ENCODE data around the gene PFDN5. TPM values are rescaled to one million over a fixed set of nuclear protein-coding genes. Genes with fewer than 3 reads are reported as not detected.

PFDN5 gene
- total RNA-seq, 1 donor from 2014 or later, result 344 TPM

- Mint-ChIP-seq H3K27me3 (ENCODE audit: insufficient read depth) (no peaks in the 10 kb centered on the region), H3K9me3 (no peaks in the 10 kb centered on the region), H3K4me1 (ENCODE audit: low read depth) (peaks cover 43% of the 10 kb centered on the region), H3K36me3 (ENCODE audit: low read depth) (peaks cover 11% of the 10 kb centered on the region), H3K4me3 (peak within 1 kb of the TSS; percentile 90), H3K27ac (peak within 1 kb of the TSS; percentile 88)
- intact Hi-C loops (cut with micrococcal nuclease), result loop anchor here (1.0 to 2.0 kb wide), 13 partner anchors 16 to 262 kb away; partner anchors contain the start of genes AAAS, CSAD, EIF4B and MYG1
- peak; percentile 81 for DNase-seq (ENCODE audit: low spot score)
Observed at GRCh38 chr12:53267999-53268629, 27.2 kb upstream of the PFDN5 start, which contains the start of gene ESPL1. TSS of gene ESPL1 (plus strand) at chr12:53268299. CDS start at chr12:53268767, 468 bp downstream.

GRCh38 chr12:53268630-53269562, 26.4 kb upstream of the PFDN5 start:
- DNase-seq (ENCODE audit: low spot score), result no peak
- Mint-ChIP-seq H3K36me3 (ENCODE audit: low read depth) (peaks cover 11% of the 10 kb centered on the region), H3K4me1 (ENCODE audit: low read depth) (peaks cover 43% of the 10 kb centered on the region), H3K4me3 (peak overlapping the region; percentile 90), H3K27ac (peak overlapping the region; percentile 88), H3K9me3 (no peaks in the 10 kb centered on the region), H3K27me3 (ENCODE audit: insufficient read depth) (no peaks in the 10 kb centered on the region)
- intact Hi-C loops (cut with micrococcal nuclease), result loop anchor here (1.0 to 2.0 kb wide), 13 partner anchors 17 to 263 kb away; partner anchors contain the start of genes AAAS, CSAD, EIF4B and MYG1

GRCh38 chr12:53274445-53274844, 20.9 kb upstream of the PFDN5 start:
- H3K4me1 Mint-ChIP-seq (ENCODE audit: low read depth), result peaks cover 24% of the 10 kb centered on the region
- H3K4me3 Mint-ChIP-seq, result no peak overlapping the region
- no peak overlapping the region for H3K27ac Mint-ChIP-seq
- no peaks in the 10 kb centered on the region for H3K27me3 Mint-ChIP-seq (ENCODE audit: insufficient read depth)
- H3K9me3 Mint-ChIP-seq, result no peaks in the 10 kb centered on the region
- peaks cover 40% of the 10 kb centered on the region for H3K36me3 Mint-ChIP-seq (ENCODE audit: low read depth)
- intact Hi-C loops (cut with micrococcal nuclease), result no loop called here
- DNase-seq (ENCODE audit: low spot score), result no peak

- Mint-ChIP-seq H3K36me3 (ENCODE audit: low read depth) (peaks cover 40% of the 10 kb centered on the region), H3K4me1 (ENCODE audit: low read depth) (peaks cover 14% of the 10 kb centered on the region), H3K27me3 (ENCODE audit: insufficient read depth) (no peaks in the 10 kb centered on the region), H3K4me3 (no peak overlapping the region), H3K27ac (no peak overlapping the region), H3K9me3 (no peaks in the 10 kb centered on the region)
- intact Hi-C loops (cut with micrococcal nuclease), result no loop called here
- DNase-seq (ENCODE audit: low spot score), result no peak
Observed at GRCh38 chr12:53276511-53276910, 18.8 kb upstream of the PFDN5 start.

GRCh38 chr12:53277981-53278380, 17.4 kb upstream of the PFDN5 start:
- H3K27me3 Mint-ChIP-seq (ENCODE audit: insufficient read depth), result no peaks in the 10 kb centered on the region
- peaks cover 4% of the 10 kb centered on the region for H3K4me1 Mint-ChIP-seq (ENCODE audit: low read depth)
- no peak overlapping the region for H3K27ac Mint-ChIP-seq
- intact Hi-C loops (cut with micrococcal nuclease), result no loop called here
- peaks cover 44% of the 10 kb centered on the region for H3K36me3 Mint-ChIP-seq (ENCODE audit: low read depth)
- H3K4me3 Mint-ChIP-seq, result no peak overlapping the region
- no peaks in the 10 kb centered on the region for H3K9me3 Mint-ChIP-seq
- no peak for DNase-seq (ENCODE audit: low spot score)

GRCh38 chr12:53279283-53279869, 16.0 kb upstream of the PFDN5 start:
- intact Hi-C loops (cut with micrococcal nuclease), result no loop called here
- Mint-ChIP-seq H3K36me3 (ENCODE audit: low read depth) (peaks cover 50% of the 10 kb centered on the region), H3K27ac (no peak overlapping the region), H3K4me3 (no peak overlapping the region), H3K9me3 (no peaks in the 10 kb centered on the region), H3K4me1 (ENCODE audit: low read depth) (peaks cover 4% of the 10 kb centered on the region), H3K27me3 (ENCODE audit: insufficient read depth) (no peaks in the 10 kb centered on the region)
- no peak for DNase-seq (ENCODE audit: low spot score)

GRCh38 chr12:53279888-53280498, 15.3 kb upstream of the PFDN5 start:
- peaks cover 4% of the 10 kb centered on the region for H3K4me1 Mint-ChIP-seq (ENCODE audit: low read depth)
- H3K27ac Mint-ChIP-seq, result no peak overlapping the region
- H3K27me3 Mint-ChIP-seq (ENCODE audit: insufficient read depth), result no peaks in the 10 kb centered on the region
- no peaks in the 10 kb centered on the region for H3K9me3 Mint-ChIP-seq
- H3K4me3 Mint-ChIP-seq, result no peak overlapping the region
- DNase-seq (ENCODE audit: low spot score), result no peak
- H3K36me3 Mint-ChIP-seq (ENCODE audit: low read depth), result peaks cover 46% of the 10 kb centered on the region
- intact Hi-C loops (cut with micrococcal nuclease), result no loop called here

GRCh38 chr12:53286448-53286847, 8.9 kb upstream of the PFDN5 start:
- Mint-ChIP-seq H3K4me3 (no peak overlapping the region), H3K36me3 (ENCODE audit: low read depth) (peaks cover 46% of the 10 kb centered on the region)
- intact Hi-C loops (cut with micrococcal nuclease), result loop anchor here (2.0 kb wide), 1 partner anchor 18 kb away; the partner anchor contains the start of gene ESPL1

GRCh38 chr12:53287741-53288216, 7.6 kb upstream of the PFDN5 start:
- H3K27ac Mint-ChIP-seq, result peak overlapping the region; percentile 60
- H3K4me3 Mint-ChIP-seq, result no peak overlapping the region
- peaks cover 7% of the 10 kb centered on the region for H3K4me1 Mint-ChIP-seq (ENCODE audit: low read depth)
- no peaks in the 10 kb centered on the region for H3K9me3 Mint-ChIP-seq
- intact Hi-C loops (cut with micrococcal nuclease), result loop anchor here (1.0 to 2.0 kb wide), 4 partner anchors 19 to 128 kb away; partner anchors contain the start of gene ESPL1
- no peaks in the 10 kb centered on the region for H3K27me3 Mint-ChIP-seq (ENCODE audit: insufficient read depth)
- peak; percentile 51 for DNase-seq (ENCODE audit: low spot score)
- H3K36me3 Mint-ChIP-seq (ENCODE audit: low read depth), result peaks cover 45% of the 10 kb centered on the region

More at GRCh38 chr12:53286448-53286847, 8.9 kb upstream of the PFDN5 start:
- Mint-ChIP-seq H3K9me3 (no peaks in the 10 kb centered on the region), H3K27ac (no peak overlapping the region), H3K4me1 (ENCODE audit: low read depth) (peaks cover 7% of the 10 kb centered on the region), H3K27me3 (ENCODE audit: insufficient read depth) (no peaks in the 10 kb centered on the region)
- no peak for DNase-seq (ENCODE audit: low spot score)

- peaks cover 43% of the 10 kb centered on the region for H3K36me3 Mint-ChIP-seq (ENCODE audit: low read depth)
- H3K4me3 Mint-ChIP-seq, result no peak overlapping the region
- peak overlapping the region; percentile 60 for H3K27ac Mint-ChIP-seq
- intact Hi-C loops (cut with micrococcal nuclease), result no loop called here
- no peaks in the 10 kb centered on the region for H3K9me3 Mint-ChIP-seq
- DNase-seq (ENCODE audit: low spot score), result no peak
- no peaks in the 10 kb centered on the region for H3K27me3 Mint-ChIP-seq (ENCODE audit: insufficient read depth)
- peaks cover 7% of the 10 kb centered on the region for H3K4me1 Mint-ChIP-seq (ENCODE audit: low read depth)
Observed at GRCh38 chr12:53288322-53288721, 7.0 kb upstream of the PFDN5 start.

GRCh38 chr12:53289891-53290290, 5.5 kb upstream of the PFDN5 start:
- Mint-ChIP-seq H3K36me3 (ENCODE audit: low read depth) (peaks cover 41% of the 10 kb centered on the region), H3K27ac (peak overlapping the region; percentile 75), H3K4me1 (ENCODE audit: low read depth) (peaks cover 8% of the 10 kb centered on the region), H3K4me3 (no peak overlapping the region), H3K9me3 (no peaks in the 10 kb centered on the region), H3K27me3 (ENCODE audit: insufficient read depth) (no peaks in the 10 kb centered on the region)
- intact Hi-C loops (cut with micrococcal nuclease), result no loop called here
- no peak for DNase-seq (ENCODE audit: low spot score)

- peaks cover 16% of the 10 kb centered on the region for H3K4me1 Mint-ChIP-seq (ENCODE audit: low read depth)
- H3K27ac Mint-ChIP-seq, result peak overlapping the region; percentile 75
- no peaks in the 10 kb centered on the region for H3K27me3 Mint-ChIP-seq (ENCODE audit: insufficient read depth)
- H3K36me3 Mint-ChIP-seq (ENCODE audit: low read depth), result peaks cover 45% of the 10 kb centered on the region
- H3K9me3 Mint-ChIP-seq, result no peaks in the 10 kb centered on the region
- H3K4me3 Mint-ChIP-seq, result no peak overlapping the region
- intact Hi-C loops (cut with micrococcal nuclease), result no loop called here
- no peak for DNase-seq (ENCODE audit: low spot score)
Observed at GRCh38 chr12:53290661-53291060, 4.7 kb upstream of the PFDN5 start.
